Heart left ventricle (tissue), 13 donors: ENCODE data around the gene TMEM150B.

Experiments
- POLR2A ChIP-seq, 2 donors: fragments of 450-650 bp; IDR thresholded peaks; one replicate each; pipeline ENCODE4 v1.6.1; 2017; ENCODE audit warnings: antibody characterized with exemption in 2 of 2, mild to moderate bottlenecking in 2 of 2, moderate library complexity in 2 of 2
- TF ChIP-seq, protein P1 (sequence below), 12 donors: fragments of 200-600 bp; sonication (generic) in 4 of 12; IDR thresholded peaks; one replicate each; pipeline versions ENCODE4 v1.5.0 to v1.8.0; 2018 to 2022; ENCODE audit warnings: antibody characterized with exemption in 12 of 12, mild to moderate bottlenecking in 5 of 12
- donor health status: ischemic (EF 13 %, LVEDD 7.1; RV severe dilation, severe dysfunction).
- donor health status: DM: no; HTN: yes; CAD: no.
- donor health status: DM: no; HTN: no; CAD: no.
- donor health status: ischemic (EF 25% LVEDD 6.9; RV normal size, moderate dysfunction).
- donor health status: ischemic (EF 25% LVEDD 5.7; RV mildly dilated, moderate dysfunction).
- donor health status: ischemic (EF 35%, LVEDD 5.7; RV mildly dilated, moderate dysfunction).
- donor health status: nonischemic (EF 11% LVEDD 7.7; RV severe dilation, severe dysfunction).
- donor health status: DM: yes; HTN: yes; CAD: no.
- donor health status: PGD.
- donor health status: ischemic (EF 29% LVEDD 5.4; RV normal size, mild dysfunction).
- donor health status: nonischemic (EF 23%, LVEDD 6.1; RV moderate dilation, normal function).

- TF ChIP-seq, protein P1, sequence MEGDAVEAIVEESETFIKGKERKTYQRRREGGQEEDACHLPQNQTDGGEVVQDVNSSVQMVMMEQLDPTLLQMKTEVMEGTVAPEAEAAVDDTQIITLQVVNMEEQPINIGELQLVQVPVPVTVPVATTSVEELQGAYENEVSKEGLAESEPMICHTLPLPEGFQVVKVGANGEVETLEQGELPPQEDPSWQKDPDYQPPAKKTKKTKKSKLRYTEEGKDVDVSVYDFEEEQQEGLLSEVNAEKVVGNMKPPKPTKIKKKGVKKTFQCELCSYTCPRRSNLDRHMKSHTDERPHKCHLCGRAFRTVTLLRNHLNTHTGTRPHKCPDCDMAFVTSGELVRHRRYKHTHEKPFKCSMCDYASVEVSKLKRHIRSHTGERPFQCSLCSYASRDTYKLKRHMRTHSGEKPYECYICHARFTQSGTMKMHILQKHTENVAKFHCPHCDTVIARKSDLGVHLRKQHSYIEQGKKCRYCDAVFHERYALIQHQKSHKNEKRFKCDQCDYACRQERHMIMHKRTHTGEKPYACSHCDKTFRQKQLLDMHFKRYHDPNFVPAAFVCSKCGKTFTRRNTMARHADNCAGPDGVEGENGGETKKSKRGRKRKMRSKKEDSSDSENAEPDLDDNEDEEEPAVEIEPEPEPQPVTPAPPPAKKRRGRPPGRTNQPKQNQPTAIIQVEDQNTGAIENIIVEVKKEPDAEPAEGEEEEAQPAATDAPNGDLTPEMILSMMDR (IDR thresholded peaks at IDR 0.05) = no peak
- no peak for TF ChIP-seq POLR2A (IDR thresholded peaks at IDR 0.05)
Measured at GRCh38 chr19:55310498-55310897, 14.6 kb downstream of the TMEM150B start.
